NB4 (cell line): ENCODE data around the gene CYP4F12.

Experiments used
- MYC ChIP-seq: IDR thresholded peaks from 2 replicates; pipeline ENCODE4 v1.6.1; 2011; ENCODE audit warnings: low read depth, low read length
- POLR2A ChIP-seq: IDR thresholded peaks from 2 replicates; pipeline ENCODE4 v1.6.1; 2011; ENCODE audit warnings: mild to moderate bottlenecking; ENCODE audit not compliant: insufficient read length; ENCODE audit errors: extremely low read depth
- TF ChIP-seq, protein P1 (sequence below): IDR thresholded peaks from one replicate; pipeline ENCODE4 v1.5.1; 2012; ENCODE audit warnings: low read depth, low read length

DNA sequence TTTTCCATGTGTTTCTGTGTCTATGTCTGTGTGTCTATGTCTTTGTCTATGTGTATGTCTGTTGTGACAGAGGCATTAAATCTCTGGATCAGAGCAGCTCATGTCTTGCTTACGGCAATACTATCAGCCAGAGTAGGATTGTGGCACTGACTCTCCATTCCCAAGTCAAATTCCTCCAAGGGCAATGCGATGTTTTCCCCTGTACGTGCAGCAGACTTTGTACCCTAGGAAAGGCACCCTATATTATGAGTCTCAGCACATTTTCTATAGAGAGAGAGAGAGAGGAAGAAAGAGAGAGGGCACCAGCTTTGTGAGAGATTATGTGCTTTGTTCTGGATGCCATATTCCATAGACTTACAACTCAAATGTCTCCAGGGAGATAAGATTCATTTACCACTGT is 21.1 kb upstream of the CYP4F12 start:
- TF ChIP-seq, protein P1, sequence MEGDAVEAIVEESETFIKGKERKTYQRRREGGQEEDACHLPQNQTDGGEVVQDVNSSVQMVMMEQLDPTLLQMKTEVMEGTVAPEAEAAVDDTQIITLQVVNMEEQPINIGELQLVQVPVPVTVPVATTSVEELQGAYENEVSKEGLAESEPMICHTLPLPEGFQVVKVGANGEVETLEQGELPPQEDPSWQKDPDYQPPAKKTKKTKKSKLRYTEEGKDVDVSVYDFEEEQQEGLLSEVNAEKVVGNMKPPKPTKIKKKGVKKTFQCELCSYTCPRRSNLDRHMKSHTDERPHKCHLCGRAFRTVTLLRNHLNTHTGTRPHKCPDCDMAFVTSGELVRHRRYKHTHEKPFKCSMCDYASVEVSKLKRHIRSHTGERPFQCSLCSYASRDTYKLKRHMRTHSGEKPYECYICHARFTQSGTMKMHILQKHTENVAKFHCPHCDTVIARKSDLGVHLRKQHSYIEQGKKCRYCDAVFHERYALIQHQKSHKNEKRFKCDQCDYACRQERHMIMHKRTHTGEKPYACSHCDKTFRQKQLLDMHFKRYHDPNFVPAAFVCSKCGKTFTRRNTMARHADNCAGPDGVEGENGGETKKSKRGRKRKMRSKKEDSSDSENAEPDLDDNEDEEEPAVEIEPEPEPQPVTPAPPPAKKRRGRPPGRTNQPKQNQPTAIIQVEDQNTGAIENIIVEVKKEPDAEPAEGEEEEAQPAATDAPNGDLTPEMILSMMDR: no peak
- TF ChIP-seq POLR2A: no peak
- no peak for TF ChIP-seq MYC
